ENCODE data around the gene INPP1. TPM values are rescaled to one million over a fixed set of nuclear protein-coding genes. Genes with fewer than 3 reads are reported as not detected.

Gene INPP1
- total and polyA plus RNA-seq, 2 of the 8 experiments (the other 6 are each of a cell fraction or from before 2014, with no cell fraction given) = 0.88 to 3.0 TPM

GRCh38 chr2:190376591-190377245, 33.3 kb downstream of the INPP1 start (continued):
- TF ChIP-seq HDAC2 (IDR thresholded peaks at IDR 0.05; ENCODE audit: borderline replicate concordance in 1 of 2, low read depth in 2 of 2, low read length in 2 of 2) = no peak
- TF ChIP-seq EGR1 (IDR thresholded peaks at IDR 0.05; ENCODE audit: borderline replicate concordance, low read depth, low read length) = no peak
- TF ChIP-seq CBX8 (IDR thresholded peaks at IDR 0.05; ENCODE audit: borderline replicate concordance, low read depth, low read length) = no peak
- no peak for TF ChIP-seq MAFK (IDR thresholded peaks at IDR 0.05; ENCODE audit: low read depth, low read length)

All from H1 (cell line).